Mesenchymal stem cell (in vitro differentiated cells and primary cell): ENCODE results near the gene PXT1.
A peak's percentile ranks its signal among the peaks of the same experiment; 100 is the strongest.

Source experiments
- DNase-seq: peaks from one replicate; pipeline ENCODE4 v3.0.0-alpha.2; 2013
- H2AFZ ChIP-seq: one replicate; pipeline ENCODE4 v1.6.1; 2013; ENCODE audit warnings: low read depth, mild to moderate bottlenecking, control low read depth, inconsistent platforms, low read length, moderate library complexity
- H2AK5ac ChIP-seq: 2 replicates; pipeline ENCODE4 v1.6.1; 2013; ENCODE audit warnings: low read length, moderate library complexity, mild to moderate bottlenecking, inconsistent platforms; ENCODE audit not compliant: severe bottlenecking
- H2BK120ac ChIP-seq: one replicate; pipeline ENCODE4 v1.6.1; 2013; ENCODE audit warnings: low read depth, mild to moderate bottlenecking, inconsistent platforms, low read length, moderate library complexity
- H2BK12ac ChIP-seq, 2 experiments: one replicate each; pipeline ENCODE4 v1.6.1; 2013; ENCODE audit warnings: inconsistent platforms in 2 of 2, low read length in 2 of 2, mild to moderate bottlenecking in 2 of 2, moderate library complexity in 2 of 2, control low read depth in 1 of 2
- H2BK15ac ChIP-seq: one replicate; pipeline ENCODE4 v1.6.1; 2013; ENCODE audit warnings: mild to moderate bottlenecking, low read depth, inconsistent platforms; ENCODE audit not compliant: poor library complexity, severe bottlenecking
- H2BK5ac ChIP-seq: 2 replicates; pipeline ENCODE4 v1.6.1; 2013; ENCODE audit warnings: low read depth, mild to moderate bottlenecking, low read length, control low read depth, inconsistent platforms; ENCODE audit not compliant: poor library complexity, severe bottlenecking
- H3K14ac ChIP-seq, 2 experiments: one replicate each; pipeline ENCODE4 v1.6.1; 2013; ENCODE audit warnings: inconsistent platforms in 2 of 2, low read length in 2 of 2, control low read depth in 1 of 2, mild to moderate bottlenecking in 1 of 2, moderate library complexity in 1 of 2
- H3K18ac ChIP-seq, 2 experiments: one replicate each; pipeline ENCODE4 v1.6.1; 2013; ENCODE audit warnings: inconsistent platforms in 2 of 2, low read length in 2 of 2, control low read depth in 1 of 2, low read depth in 1 of 2, mild to moderate bottlenecking in 1 of 2
- H3K23ac ChIP-seq, 2 experiments: one replicate each; pipeline ENCODE4 v1.6.1; 2013; ENCODE audit warnings: inconsistent platforms in 2 of 2, low read length in 2 of 2, mild to moderate bottlenecking in 2 of 2, moderate library complexity in 2 of 2, control low read depth in 1 of 2
- H3K27ac ChIP-seq: 2 replicates; pipeline ENCODE4 v1.5.1; 2013; ENCODE audit warnings: mild to moderate bottlenecking, moderate library complexity, low read length, control low read depth, inconsistent platforms; ENCODE audit not compliant: poor library complexity, severe bottlenecking
- H3K27me3 ChIP-seq, 2 experiments: 2 replicates each; pipeline versions ENCODE4 v1.6.1 to v1.7.0; 2013; ENCODE audit warnings: low read length in 2 of 2, mild to moderate bottlenecking in 2 of 2, moderate library complexity in 2 of 2, control low read depth in 1 of 2, inconsistent platforms in 1 of 2; ENCODE audit not compliant: control insufficient read depth in 1 of 2, insufficient read depth in 1 of 2
- H3K36me3 ChIP-seq, 2 experiments: 2 replicates each; pipeline versions ENCODE4 v1.6.1 to v1.7.0; 2013; ENCODE audit warnings: low read length in 2 of 2, control low read depth in 1 of 2, inconsistent platforms in 1 of 2, low read depth in 1 of 2, mild to moderate bottlenecking in 1 of 2; ENCODE audit not compliant: insufficient read depth in 2 of 2, control insufficient read depth in 1 of 2
- H3K4ac ChIP-seq, 2 experiments: one replicate each; pipeline ENCODE4 v1.6.1; 2013; ENCODE audit warnings: inconsistent platforms in 2 of 2, low read length in 2 of 2, mild to moderate bottlenecking in 2 of 2, moderate library complexity in 2 of 2, control low read depth in 1 of 2, low read depth in 1 of 2
- H3K4me1 ChIP-seq: 2 replicates; pipeline ENCODE4 v1.6.1; 2013; ENCODE audit warnings: low read depth, low read length, control low read depth; ENCODE audit not compliant: control insufficient read depth, insufficient read depth
- H3K4me2 ChIP-seq: 2 replicates; pipeline ENCODE4 v1.6.1; 2013; ENCODE audit warnings: low read length, mild to moderate bottlenecking, inconsistent platforms; ENCODE audit not compliant: poor library complexity, severe bottlenecking
- H3K4me3 ChIP-seq, 2 experiments: 2 replicates each; pipeline versions ENCODE4 v1.5.1 to v1.7.0; 2013; ENCODE audit warnings: low read length in 2 of 2, mild to moderate bottlenecking in 2 of 2, control low read depth in 1 of 2, low read depth in 1 of 2; ENCODE audit not compliant: insufficient read depth in 1 of 2
- H3K79me1 ChIP-seq: replicated peaks from 2 replicates; pipeline ENCODE4 v1.6.1; 2013; ENCODE audit warnings: mild to moderate bottlenecking, control low read depth, low read length, inconsistent platforms; ENCODE audit not compliant: poor library complexity, severe bottlenecking
- H3K9ac ChIP-seq: 2 replicates; pipeline ENCODE4 v1.7.0; 2013; ENCODE audit warnings: mild to moderate bottlenecking, low read length, moderate library complexity
- H3K9me3 ChIP-seq: 2 replicates; pipeline ENCODE4 v1.7.0; 2013; ENCODE audit warnings: mild to moderate bottlenecking, low read length; ENCODE audit not compliant: control insufficient read depth
- H4K8ac ChIP-seq: one replicate; pipeline ENCODE4 v1.6.1; 2013; ENCODE audit warnings: inconsistent platforms, mild to moderate bottlenecking, low read length, moderate library complexity
- H4K91ac ChIP-seq: one replicate; pipeline ENCODE4 v1.6.1; 2013; ENCODE audit warnings: mild to moderate bottlenecking, low read length, inconsistent platforms
- WGBS: methylation state at CpG from one replicate; pipeline ENCODE4 v1.1.7; 2013; ENCODE audit warnings: mixed read lengths; 5-methylcytosine and 5-hydroxymethylcytosine counted together

PXT1 gene

DNA sequence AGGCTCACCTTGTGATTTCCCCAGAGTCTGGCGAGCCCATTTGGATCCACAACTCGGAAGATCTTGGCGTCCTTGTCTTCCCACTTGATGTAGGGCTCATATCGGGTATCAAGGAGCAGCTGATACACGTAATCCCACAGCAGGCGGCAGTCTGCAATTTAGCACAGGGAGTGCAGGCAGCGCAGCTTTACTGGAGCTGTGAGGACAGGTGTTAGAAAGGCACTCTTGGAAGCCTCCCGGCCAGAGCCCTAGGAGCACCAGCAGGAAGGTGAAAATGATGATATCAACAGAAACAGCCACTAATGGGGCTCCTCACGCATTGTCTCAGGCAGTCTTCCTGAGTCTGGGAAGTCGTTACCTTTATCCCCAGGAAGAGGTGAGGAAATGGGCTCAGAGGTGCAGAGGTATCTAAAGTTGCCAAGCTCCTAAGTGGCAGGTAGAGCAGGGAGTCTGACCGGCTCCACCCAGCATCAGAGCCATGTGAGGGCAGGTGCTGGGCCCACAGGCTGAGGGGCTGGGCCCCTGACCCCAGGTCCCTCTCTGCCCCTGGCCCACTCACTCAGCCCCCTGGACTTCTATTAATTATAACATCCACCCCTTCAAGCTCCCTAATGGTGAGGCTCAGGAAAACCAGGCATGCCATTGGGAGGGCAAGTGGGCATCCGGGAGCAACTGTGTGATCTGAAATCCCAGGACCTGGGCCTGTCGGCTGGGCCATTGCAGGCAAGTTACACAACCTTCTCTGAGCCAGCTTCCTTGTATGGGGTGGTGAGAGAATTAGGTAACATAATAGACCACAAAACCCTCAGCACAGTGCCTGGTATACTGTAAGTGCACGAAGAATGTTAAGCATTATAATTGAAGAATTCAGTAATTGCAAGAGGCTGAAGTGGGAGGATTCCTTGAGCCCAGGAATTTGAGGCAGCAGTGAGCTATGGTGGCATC is 73.5 kb downstream of the PXT1 start:
- Histone ChIP-seq H3K79me1 (no peaks in the 10 kb centered on the region), H2BK12ac (no peak overlapping the region), H3K4me1 (peaks cover 3% of the 10 kb centered on the region), H3K9me3 (no peaks in the 10 kb centered on the region), H2BK120ac (no peak overlapping the region), H3K27ac (no peak overlapping the region), H3K36me3 (no peaks in the 10 kb centered on the region), H4K91ac (no peak overlapping the region), H3K4me3 (no peak overlapping the region), H2AK5ac (no peak overlapping the region), H2AFZ (no peak overlapping the region), H3K23ac (no peak overlapping the region), H3K14ac (no peak overlapping the region), H3K18ac (no peak overlapping the region), H3K9ac (no peak overlapping the region), H4K8ac (no peak overlapping the region), H3K4me2 (no peak overlapping the region), H3K4ac (no peak overlapping the region), H2BK15ac (no peak overlapping the region), H2BK5ac (no peak overlapping the region), H3K27me3 (peaks cover 27 to 41% of the 10 kb centered on the region in 2 experiments)
- WGBS, result 75% methylated on average over 14 of the region's 14 CpGs
- peak; percentile 81 for DNase-seq

DNA sequence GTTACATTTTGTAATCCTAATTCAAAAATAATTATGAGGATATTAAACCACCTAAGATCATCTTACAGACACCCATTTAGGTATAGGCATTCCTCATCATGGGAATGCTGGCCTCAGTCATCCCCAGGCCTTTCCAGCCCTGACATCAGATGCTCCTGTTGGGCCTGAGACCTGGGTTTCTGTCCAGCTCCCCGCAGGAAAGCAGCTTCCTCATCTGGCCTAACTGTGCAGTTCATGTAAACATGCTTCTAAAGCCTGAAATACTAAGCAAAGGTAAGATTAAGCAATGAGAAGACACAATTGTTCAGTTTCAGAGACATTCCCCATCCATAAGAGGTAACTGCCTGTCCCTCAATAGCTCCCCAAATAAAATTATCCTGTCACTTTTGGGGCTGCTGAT is 74.2 kb downstream of the PXT1 start:
- Histone ChIP-seq H2AK5ac (no peak overlapping the region), H2AFZ (no peak overlapping the region), H4K8ac (no peak overlapping the region), H4K91ac (no peak overlapping the region), H3K4me3 (no peak overlapping the region), H3K36me3 (no peaks in the 10 kb centered on the region), H3K4me1 (peaks cover 3% of the 10 kb centered on the region), H3K9me3 (no peaks in the 10 kb centered on the region), H2BK12ac (no peak overlapping the region), H3K18ac (no peak overlapping the region), H3K79me1 (no peaks in the 10 kb centered on the region), H3K27ac (no peak overlapping the region), H2BK120ac (no peak overlapping the region), H2BK15ac (no peak overlapping the region), H3K23ac (no peak overlapping the region), H3K9ac (no peak overlapping the region), H3K4me2 (no peak overlapping the region), H3K14ac (no peak overlapping the region), H3K27me3 (peaks cover 20 to 33% of the 10 kb centered on the region in 2 experiments), H3K4ac (no peak overlapping the region), H2BK5ac (no peak overlapping the region)
- DNase-seq, result no peak
- WGBS, result 86% methylated on average over 1 of the region's 1 CpG

DNA sequence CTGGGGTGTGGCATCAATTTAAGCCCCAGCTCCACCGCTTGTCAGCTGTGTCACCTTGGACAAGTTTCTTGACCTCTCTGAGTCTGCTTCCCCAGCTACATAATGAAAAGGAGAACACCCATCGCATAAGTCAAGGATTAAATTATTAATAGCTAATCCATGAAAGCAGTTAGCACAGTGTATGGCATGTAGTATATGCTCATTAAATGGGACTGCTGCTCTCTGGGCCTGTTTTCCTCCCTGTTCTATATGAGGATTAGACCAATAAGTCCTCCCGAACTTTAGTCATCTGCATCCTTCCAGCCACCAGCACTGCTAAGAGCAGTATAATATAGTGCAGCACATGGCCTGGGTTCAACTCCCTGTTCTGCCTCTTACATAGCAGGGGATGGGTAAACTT is 74.9 kb downstream of the PXT1 start:
- Histone ChIP-seq H2AFZ (no peak overlapping the region), H3K4me3 (no peak overlapping the region), H2BK120ac (no peak overlapping the region), H3K9me3 (no peaks in the 10 kb centered on the region), H3K4me1 (peaks cover 3% of the 10 kb centered on the region), H2AK5ac (no peak overlapping the region), H3K27me3 (peaks cover 15 to 30% of the 10 kb centered on the region in 2 experiments), H2BK5ac (no peak overlapping the region), H2BK15ac (no peak overlapping the region), H3K9ac (no peak overlapping the region), H3K79me1 (no peaks in the 10 kb centered on the region), H3K36me3 (no peaks in the 10 kb centered on the region), H3K4ac (no peak overlapping the region), H2BK12ac (no peak overlapping the region), H4K8ac (no peak overlapping the region), H4K91ac (no peak overlapping the region), H3K27ac (no peak overlapping the region), H3K14ac (no peak overlapping the region), H3K4me2 (no peak overlapping the region), H3K23ac (no peak overlapping the region), H3K18ac (no peak overlapping the region)
- no peak for DNase-seq
- 82% methylated on average over 2 of the region's 3 CpGs for WGBS

DNA sequence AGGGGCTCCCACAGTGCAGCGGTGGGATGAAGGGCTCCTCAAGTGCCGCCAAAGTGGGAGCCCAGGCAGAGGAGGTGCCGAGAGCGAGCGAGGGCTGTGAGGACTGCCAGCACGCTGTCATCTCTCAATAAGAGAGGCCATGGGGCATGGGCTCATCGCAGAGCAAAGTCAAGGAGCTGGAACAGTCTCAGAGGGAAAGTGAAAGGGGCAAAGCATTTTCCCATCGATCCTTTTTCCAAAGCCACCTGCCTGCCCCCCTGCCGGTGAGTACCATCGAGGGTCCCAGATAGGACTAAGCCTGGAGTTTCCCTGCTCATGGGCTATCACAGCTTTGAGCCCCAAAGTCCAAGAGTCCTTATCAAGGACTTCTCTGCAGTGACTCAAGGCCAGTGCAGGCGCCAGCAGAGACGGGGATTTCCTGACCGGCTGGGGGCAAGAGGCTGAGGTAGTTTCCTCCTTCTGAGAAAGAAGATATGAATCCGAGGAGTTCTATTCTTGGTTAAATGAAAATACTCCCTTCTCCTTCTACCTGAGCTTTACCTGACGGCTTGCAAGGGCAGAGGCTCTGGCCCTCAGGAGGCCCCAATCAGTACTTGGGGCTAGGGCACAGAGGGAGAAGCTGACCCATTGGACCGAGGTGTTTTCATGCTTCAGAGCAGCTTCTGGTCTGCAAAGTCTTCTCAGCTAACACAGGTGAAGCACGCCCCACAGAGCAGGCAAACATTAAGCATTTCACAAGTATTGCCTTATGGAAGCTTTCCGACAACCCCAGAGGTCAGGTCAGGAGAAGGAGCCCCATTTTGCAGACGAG is 77.8 kb downstream of the PXT1 start:
- Histone ChIP-seq H3K14ac (no peak overlapping the region), H3K9me3 (no peaks in the 10 kb centered on the region), H2BK120ac (no peak overlapping the region), H2AK5ac (no peak overlapping the region), H2BK12ac (no peak overlapping the region), H3K27me3 (peaks cover 0 to 12% of the 10 kb centered on the region in 2 experiments), H3K27ac (no peak overlapping the region), H2AFZ (no peak overlapping the region), H3K4me3 (no peak overlapping the region), H3K79me1 (no peaks in the 10 kb centered on the region), H3K23ac (no peak overlapping the region), H3K4me1 (peaks cover 3% of the 10 kb centered on the region), H4K8ac (no peak overlapping the region), H4K91ac (no peak overlapping the region), H3K4me2 (no peak overlapping the region), H2BK5ac (no peak overlapping the region), H3K4ac (no peak overlapping the region), H2BK15ac (no peak overlapping the region), H3K9ac (no peak overlapping the region), H3K18ac (no peak overlapping the region), H3K36me3 (no peaks in the 10 kb centered on the region)
- 92% methylated on average over 19 of the region's 19 CpGs for WGBS
- DNase-seq, result no peak
